ENCODE data around the gene DPAGT1. TPM values are rescaled to one million over a fixed set of nuclear protein-coding genes. Genes with fewer than 3 reads are reported as not detected.
A peak's percentile ranks its signal among the peaks of the same experiment; 100 is the strongest.
"Not testable (repeated sequence)": the region's sequence is repeated elsewhere in the genome, so short reads cannot be mapped to it uniquely, and the experiment has no call there.

Gene DPAGT1
- total RNA-seq = 10 to 100 TPM; 57.8 to 73.5 TPM

DNA sequence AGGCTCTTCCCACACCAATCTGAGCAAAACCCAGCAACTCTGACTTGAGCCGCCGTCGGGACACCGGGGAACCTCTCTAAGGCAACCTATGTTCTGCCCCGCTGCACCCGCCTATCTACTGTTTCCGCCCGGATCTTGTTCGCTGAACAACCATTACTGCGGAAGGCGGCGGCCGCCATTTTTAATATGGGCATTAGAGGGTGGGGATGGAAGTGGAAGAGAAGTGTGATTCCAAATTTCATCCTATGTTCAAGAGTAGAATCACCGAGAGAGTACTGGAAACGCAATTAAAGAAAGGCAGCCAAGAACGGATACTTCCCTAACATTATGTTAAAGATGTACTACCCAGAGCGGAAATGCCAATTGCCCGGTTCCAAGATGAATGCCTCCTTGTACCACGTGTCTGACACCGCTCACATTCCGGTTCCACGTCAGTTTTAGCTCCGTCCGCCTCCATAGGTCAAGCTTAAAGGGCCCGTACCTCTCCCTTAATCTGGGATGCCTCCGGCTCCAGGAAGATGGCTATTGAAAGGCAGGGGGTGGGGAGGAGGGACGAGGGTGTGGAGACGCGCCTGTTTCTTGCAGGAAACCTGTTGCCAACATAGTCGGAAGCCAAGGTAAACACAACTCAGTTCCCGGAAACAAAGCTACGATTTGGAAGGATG lies at the start of gene DPAGT1:
Gene DPAGT1, minus strand, starts transcription at position 95 of the 665 bp plus-strand sequence. CDS start 198 bp downstream, outside the sequence.
- ChIA-PET POLR2A (interaction anchor here (0.6 to 1.9 kb wide), 17 partner anchors 8 to 309 kb away, joined by 3 to 18 read pairs (median 4); partner anchors contain the start of genes CENATAC, HINFP, HMBS and RPS25), CTCF (interaction anchor here (0.5 to 3.7 kb wide), 13 partner anchors 9 to 255 kb away, joined by 3 to 20 read pairs (median 4); partner anchors contain the start of genes CBL, HINFP, HMBS and TRAPPC4)
- Mint-ChIP-seq H3K36me3 (ENCODE audit: low read depth) (peaks cover 29% of the 10 kb centered on the region), H3K27ac (peak within 1 kb of the TSS; percentile 100), H3K9me3 (ENCODE audit: low read depth) (no peaks in the 10 kb centered on the region), H3K27me3 (no peaks in the 10 kb centered on the region), H3K4me3 (peak within 1 kb of the TSS; percentile 95), H3K4me1 (peaks cover 42% of the 10 kb centered on the region)
- peak; percentile 86 for ATAC-seq
- peak; percentile 93 for DNase-seq
- intact Hi-C loops (cut with DNase I, micrococcal nuclease) = loop anchor here (1.0 to 2.0 kb wide), 10 partner anchors 17 to 221 kb away; partner anchors contain the start of genes RPS25 (in 2 of the 2), TRAPPC4 (in 2 of the 2), CBL (in 1 of the 2) and CENATAC (in 1 of the 2)

DNA sequence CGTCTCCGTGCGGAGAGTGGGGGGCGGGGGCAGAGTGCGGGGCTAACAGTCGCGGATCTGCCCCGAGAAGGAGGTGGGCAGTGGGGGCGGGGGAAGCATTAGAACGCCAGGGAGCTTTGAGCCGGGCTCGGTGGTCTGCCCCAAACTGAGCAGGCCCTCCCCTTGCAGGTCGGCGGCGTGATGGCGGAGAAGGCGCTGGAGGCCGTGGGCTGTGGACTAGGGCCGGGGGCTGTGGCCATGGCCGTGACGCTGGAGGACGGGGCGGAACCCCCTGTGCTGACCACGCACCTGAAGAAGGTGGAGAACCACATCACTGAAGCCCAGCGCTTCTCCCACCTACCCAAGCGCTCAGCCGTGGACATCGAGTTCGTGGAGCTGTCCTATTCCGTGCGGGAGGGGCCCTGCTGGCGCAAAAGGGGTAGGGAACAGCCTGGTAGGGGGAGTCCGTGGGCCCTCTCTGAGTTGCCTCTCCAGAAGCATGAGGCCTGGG lies 48.2 kb upstream of the DPAGT1 start:
- Mint-ChIP-seq H3K4me3 (no peak overlapping the region), H3K4me1 (peaks cover 8% of the 10 kb centered on the region), H3K9me3 (ENCODE audit: low read depth) (no peaks in the 10 kb centered on the region), H3K27me3 (peaks cover 34% of the 10 kb centered on the region), H3K27ac (no peak overlapping the region), H3K36me3 (ENCODE audit: low read depth) (no peaks in the 10 kb centered on the region)
- intact Hi-C loops (cut with DNase I, micrococcal nuclease) = loop anchor here in 1 of 2 experiments (1.0 kb wide), 1 partner anchor 29 kb away; the partner anchor contains the start of gene HINFP
- ATAC-seq (no peak), DNase-seq (no peak)
- ChIA-PET POLR2A (interaction anchor here (0.6 kb wide), 1 partner anchor 46 kb away, joined by 3 read pairs; no protein-coding TSS in a partner anchor), CTCF (interaction anchor here (0.6 to 1.1 kb wide), 2 partner anchors 178 to 792 kb away, joined by 3 to 4 read pairs; no protein-coding TSS in a partner anchor)

DNA sequence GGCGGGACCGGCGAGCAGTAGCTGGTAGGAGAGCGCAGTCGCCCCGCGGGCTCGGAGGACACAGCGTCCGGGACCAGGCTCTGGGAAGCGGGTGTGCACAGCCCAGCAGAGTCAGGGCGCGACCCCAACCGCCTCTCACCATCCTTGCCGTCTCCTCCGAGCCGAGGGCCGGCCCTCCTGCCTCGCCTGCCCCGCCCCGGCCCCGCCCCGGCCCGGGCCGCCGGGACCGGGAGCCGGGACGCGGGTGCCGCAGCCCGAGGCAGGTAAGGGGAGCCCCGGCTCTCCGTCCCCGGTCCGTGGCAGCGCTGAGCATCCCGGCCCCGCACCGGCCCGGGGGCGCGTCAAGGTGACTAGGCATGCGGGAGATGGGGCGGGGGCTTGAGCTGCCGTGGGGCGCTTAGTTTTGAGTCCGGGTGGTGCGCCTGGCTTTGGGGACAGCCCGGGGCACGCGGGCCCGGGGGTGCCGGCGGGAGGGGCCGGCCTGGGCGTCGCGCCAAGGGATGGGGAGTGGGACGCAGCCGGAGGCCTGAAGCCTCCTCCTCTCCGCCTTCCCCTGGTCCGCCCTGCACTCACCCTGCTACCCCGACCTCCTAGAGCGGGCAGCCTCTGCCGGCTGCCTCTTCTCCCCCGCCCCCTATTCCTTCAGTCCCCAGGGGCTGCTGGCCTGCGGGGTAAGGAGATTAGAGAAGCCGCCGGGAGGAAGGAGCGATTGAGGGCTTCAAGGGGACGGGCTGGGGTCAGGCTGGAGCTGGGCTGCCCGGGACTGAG lies 47.5 kb upstream of the DPAGT1 start, which contains the start of gene ABCG4:
Gene ABCG4, plus strand, starts transcription at position 35 of the 768 bp plus-strand sequence. CDS start 914 bp downstream, outside the sequence.
- peaks cover 34% of the 10 kb centered on the region for H3K27me3 Mint-ChIP-seq
- DNase-seq (peak; percentile 45), ATAC-seq (peak; percentile 51)
- H3K36me3 Mint-ChIP-seq (ENCODE audit: low read depth) = no peaks in the 10 kb centered on the region
- ChIA-PET POLR2A (interaction anchor here (0.6 kb wide), 1 partner anchor 47 kb away, joined by 3 read pairs; no protein-coding TSS in a partner anchor), CTCF (interaction anchor here (0.6 to 1.1 kb wide), 2 partner anchors 34 to 792 kb away, joined by 4 to 5 read pairs; no protein-coding TSS in a partner anchor)
- intact Hi-C loops (cut with DNase I, micrococcal nuclease) = loop anchor here in 1 of 2 experiments (1.0 kb wide), 1 partner anchor 28 kb away; the partner anchor contains the start of gene HINFP
- peak within 1 kb of the TSS; percentile 64 for H3K4me3 Mint-ChIP-seq
- no peak within 1 kb of the TSS for H3K27ac Mint-ChIP-seq
- no peaks in the 10 kb centered on the region for H3K9me3 Mint-ChIP-seq (ENCODE audit: low read depth)
- peaks cover 8% of the 10 kb centered on the region for H3K4me1 Mint-ChIP-seq

DNA sequence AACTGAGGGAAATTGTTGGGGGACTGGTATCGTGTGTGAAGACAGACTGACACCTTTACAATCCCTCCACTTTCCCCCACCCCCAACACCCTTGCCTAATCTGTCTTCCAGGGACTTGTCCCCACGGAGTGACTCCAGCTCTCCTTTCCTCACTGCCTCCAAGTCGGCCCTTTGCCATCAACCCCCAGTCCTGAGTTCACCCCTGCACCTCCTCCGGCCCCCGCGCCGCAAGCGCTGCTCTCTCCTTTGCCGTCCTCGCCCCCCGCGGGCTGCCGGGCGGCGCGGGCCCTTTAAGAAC lies 47.0 kb upstream of the DPAGT1 start:
- intact Hi-C loops (cut with DNase I, micrococcal nuclease) = loop anchor here in 1 of 2 experiments (1.0 kb wide), 1 partner anchor 27 kb away; the partner anchor contains the start of gene HINFP
- no peaks in the 10 kb centered on the region for H3K36me3 Mint-ChIP-seq (ENCODE audit: low read depth)
- CTCF ChIA-PET = interaction anchor here (1.0 to 1.1 kb wide), 2 partner anchors 10 to 33 kb away, joined by 3 to 5 read pairs; no protein-coding TSS in a partner anchor
- ATAC-seq (no peak), DNase-seq (no peak)
- H3K4me1 Mint-ChIP-seq = peaks cover 8% of the 10 kb centered on the region
- H3K27me3 Mint-ChIP-seq = peaks cover 36% of the 10 kb centered on the region
- H3K4me3 Mint-ChIP-seq = peak overlapping the region; percentile 64
- H3K27ac Mint-ChIP-seq = no peak overlapping the region
- POLR2A ChIA-PET = interaction anchor here (0.6 kb wide), 1 partner anchor 48 kb away, joined by 3 read pairs; no protein-coding TSS in a partner anchor
- no peaks in the 10 kb centered on the region for H3K9me3 Mint-ChIP-seq (ENCODE audit: low read depth)

DNA sequence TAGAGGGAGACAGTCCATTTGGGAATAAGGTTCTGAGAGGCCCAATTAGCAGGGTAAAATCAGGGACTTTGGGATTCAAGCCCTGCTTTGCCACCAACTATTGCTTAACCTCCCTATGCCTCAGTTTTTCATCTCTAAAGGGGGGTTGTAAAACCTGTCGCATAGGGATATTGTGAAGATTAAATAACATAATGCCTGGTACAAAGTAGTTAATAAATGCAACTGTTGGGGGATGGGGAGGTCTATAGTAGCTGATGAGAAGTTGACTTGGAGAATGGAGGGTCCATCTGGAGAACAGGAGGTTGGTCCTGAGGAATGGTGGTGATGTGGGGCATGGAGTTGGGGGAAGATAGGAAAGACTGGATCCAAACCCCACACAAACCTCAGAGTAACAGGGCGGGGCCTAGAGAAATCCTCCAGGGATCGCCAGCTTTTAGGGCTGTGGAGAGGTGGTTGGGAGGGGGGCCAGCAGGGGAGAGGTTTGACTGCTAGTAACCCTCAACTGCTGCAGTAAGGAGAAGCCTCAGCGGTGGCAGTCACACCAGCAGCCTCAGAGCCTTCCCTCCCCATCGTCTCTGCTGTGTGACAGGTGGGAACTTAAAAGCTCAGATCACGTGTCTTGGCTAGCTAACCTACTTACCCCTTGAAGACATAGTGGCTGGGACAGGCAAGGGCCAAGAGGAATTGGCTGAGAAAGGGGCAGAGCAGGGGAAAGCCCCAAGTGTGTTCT lies 46.1 kb upstream of the DPAGT1 start:
- no peak for DNase-seq
- Mint-ChIP-seq H3K4me3 (peak overlapping the region; percentile 20), H3K27ac (no peak overlapping the region), H3K27me3 (peaks cover 41% of the 10 kb centered on the region), H3K4me1 (peaks cover 8% of the 10 kb centered on the region), H3K36me3 (ENCODE audit: low read depth) (no peaks in the 10 kb centered on the region), H3K9me3 (ENCODE audit: low read depth) (no peaks in the 10 kb centered on the region)
- ATAC-seq = peak; percentile 13
- CTCF ChIA-PET = interaction anchor here (0.6 to 1.1 kb wide), 3 partner anchors 9 to 281 kb away, joined by 3 to 4 read pairs (median 4); no protein-coding TSS in a partner anchor
- POLR2A ChIA-PET = no interaction called here
- intact Hi-C loops (cut with DNase I, micrococcal nuclease) = no loop called here

DNA sequence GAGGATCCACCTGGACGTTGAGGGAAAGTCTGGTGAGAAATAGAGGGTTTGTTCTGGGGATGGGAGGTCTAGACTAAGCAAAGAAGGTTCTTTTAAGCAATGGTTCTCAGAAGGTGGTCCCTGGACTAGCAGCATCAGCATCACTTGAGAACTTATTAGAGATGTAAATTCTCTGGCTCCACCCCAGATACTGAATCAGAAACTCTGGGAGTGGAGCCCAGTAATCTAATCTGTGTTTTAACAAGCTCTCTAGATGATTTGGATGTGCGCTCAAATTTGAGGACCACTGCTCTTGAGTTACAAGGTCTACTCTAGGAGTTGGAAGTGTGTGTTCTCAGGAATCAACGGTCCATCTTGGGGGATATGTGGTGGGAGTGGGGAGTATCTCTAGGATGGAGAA lies 43.9 kb upstream of the DPAGT1 start:
- intact Hi-C loops (cut with DNase I, micrococcal nuclease) = loop anchor here in 1 of 2 experiments (2.0 kb wide), 1 partner anchor 51 kb away; no protein-coding TSS in a partner anchor
- Mint-ChIP-seq H3K27me3 (peaks cover 38% of the 10 kb centered on the region), H3K9me3 (ENCODE audit: low read depth) (no peaks in the 10 kb centered on the region), H3K36me3 (ENCODE audit: low read depth) (no peaks in the 10 kb centered on the region), H3K4me1 (peaks cover 8% of the 10 kb centered on the region), H3K4me3 (no peak overlapping the region), H3K27ac (no peak overlapping the region)
- ChIA-PET CTCF (interaction anchor here (0.5 to 1.7 kb wide), 6 partner anchors 9 to 221 kb away, joined by 3 to 8 read pairs (median 4); no protein-coding TSS in a partner anchor), POLR2A (no interaction called here)
- DNase-seq (no peak), ATAC-seq (no peak)

DNA sequence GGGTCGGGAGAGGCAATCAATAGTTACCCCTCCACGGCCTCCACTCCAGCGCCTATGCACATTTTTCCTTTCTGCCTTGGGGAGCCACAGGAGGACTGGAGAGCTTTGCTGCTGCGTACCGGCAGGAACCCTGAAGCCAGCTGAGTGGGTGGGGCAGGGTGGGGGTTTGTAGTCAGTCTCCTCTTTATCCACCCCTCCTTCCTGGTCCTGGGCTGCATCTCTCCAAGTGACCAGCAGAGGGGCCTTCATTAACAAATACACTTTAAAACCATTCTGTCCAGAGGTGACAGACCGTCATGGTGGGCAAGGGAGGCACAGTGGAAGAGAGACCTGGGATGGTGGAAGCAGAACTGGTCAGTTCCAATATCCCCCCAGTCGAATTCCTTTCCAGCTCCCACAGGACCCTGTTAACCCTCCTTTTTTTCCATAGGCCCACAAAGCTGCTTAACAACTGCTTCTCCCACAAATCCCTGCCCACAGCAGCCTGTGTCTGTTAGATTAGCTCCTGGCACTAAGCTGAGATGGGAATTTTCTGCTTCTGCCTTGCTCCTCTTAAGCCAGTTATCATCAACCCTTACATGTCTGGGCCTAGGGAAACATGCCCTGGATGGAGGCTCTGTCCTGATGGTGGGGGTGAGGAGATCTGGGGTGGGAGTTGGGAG lies 43.3 kb upstream of the DPAGT1 start:
- intact Hi-C loops (cut with DNase I, micrococcal nuclease) = loop anchor here in 1 of 2 experiments (2.0 kb wide), 1 partner anchor 52 kb away; no protein-coding TSS in a partner anchor
- Mint-ChIP-seq H3K4me1 (peaks cover 8% of the 10 kb centered on the region), H3K9me3 (ENCODE audit: low read depth) (no peaks in the 10 kb centered on the region), H3K27me3 (peaks cover 33% of the 10 kb centered on the region), H3K27ac (no peak overlapping the region), H3K36me3 (ENCODE audit: low read depth) (no peaks in the 10 kb centered on the region), H3K4me3 (no peak overlapping the region)
- peak; percentile 58 for DNase-seq
- ATAC-seq = peak; percentile 35
- CTCF ChIA-PET = interaction anchor here (0.6 to 1.7 kb wide), 5 partner anchors 9 to 178 kb away, joined by 3 to 8 read pairs (median 5); no protein-coding TSS in a partner anchor
- POLR2A ChIA-PET = no interaction called here

DNA sequence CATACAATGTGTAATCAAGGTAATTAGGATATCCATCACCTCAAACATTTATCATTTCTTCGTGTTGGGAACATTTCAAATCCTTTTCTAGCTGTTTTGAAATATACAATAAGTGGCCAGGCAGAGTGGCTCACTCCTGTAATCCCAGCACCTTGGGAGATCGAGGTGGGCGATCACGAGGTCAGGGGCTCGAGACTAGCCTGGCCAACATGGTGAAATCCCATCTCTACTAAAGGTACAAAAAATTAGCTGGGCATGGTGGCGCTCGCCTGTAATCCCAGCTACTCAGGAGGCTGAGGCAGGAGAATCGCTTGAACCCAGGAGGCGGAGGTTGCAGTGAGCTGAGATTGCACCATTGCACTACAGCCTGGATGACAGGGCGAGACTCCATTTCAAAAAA lies 37.6 kb upstream of the DPAGT1 start:
- DNase-seq; H3K4me3 Mint-ChIP-seq; POLR2A ChIA-PET; intact Hi-C loops (cut with DNase I, micrococcal nuclease); ATAC-seq; H3K4me1 Mint-ChIP-seq; H3K36me3 Mint-ChIP-seq (ENCODE audit: low read depth); H3K9me3 Mint-ChIP-seq (ENCODE audit: low read depth); H3K27ac Mint-ChIP-seq: not testable (repeated sequence)
- peaks cover 15% of the 10 kb centered on the region for H3K27me3 Mint-ChIP-seq
- CTCF ChIA-PET = interaction anchor here (1.0 kb wide), 1 partner anchor 9 kb away, joined by 3 read pairs; no protein-coding TSS in a partner anchor

DNA sequence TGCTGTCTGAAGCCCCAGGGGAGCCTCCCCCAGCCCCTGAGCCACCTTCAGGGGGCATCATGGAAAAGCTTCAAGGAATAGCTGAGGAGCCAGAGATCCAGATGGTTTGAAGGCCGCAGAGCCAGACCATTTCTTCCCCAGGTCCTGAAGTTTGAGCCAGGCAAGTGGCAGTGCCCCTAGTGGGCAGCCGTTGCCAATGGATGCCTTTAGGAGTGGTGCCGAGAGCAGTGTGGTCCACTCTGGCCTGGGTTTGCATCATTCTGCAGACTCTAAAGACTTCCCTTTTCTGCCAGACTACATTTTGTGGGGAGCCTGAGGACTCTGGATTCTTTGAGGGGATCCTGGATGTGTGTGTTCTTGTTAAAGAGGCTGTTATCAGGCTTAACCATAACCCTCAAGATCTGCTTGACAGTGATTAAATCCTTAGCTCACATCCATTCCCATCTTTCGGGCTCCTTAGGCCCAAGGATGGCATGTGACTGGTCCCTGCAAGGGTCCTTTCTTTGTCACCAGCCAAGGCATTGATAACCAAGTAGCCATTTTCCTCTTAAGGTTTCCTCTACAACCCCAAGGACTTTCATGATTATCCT lies 32.8 kb upstream of the DPAGT1 start:
- Mint-ChIP-seq H3K4me3 (no peak overlapping the region), H3K27ac (no peak overlapping the region), H3K9me3 (ENCODE audit: low read depth) (no peaks in the 10 kb centered on the region), H3K27me3 (peaks cover 6% of the 10 kb centered on the region), H3K4me1 (peaks cover 2% of the 10 kb centered on the region), H3K36me3 (ENCODE audit: low read depth) (peaks cover 25% of the 10 kb centered on the region)
- ChIA-PET POLR2A (no interaction called here), CTCF (interaction anchor here (0.6 to 1.3 kb wide), 6 partner anchors 17 to 264 kb away, joined by 3 to 5 read pairs (median 3); partner anchors contain the start of gene C2CD2L)
- peak; percentile 37 for DNase-seq
- intact Hi-C loops (cut with DNase I, micrococcal nuclease) = no loop called here
- ATAC-seq = peak; percentile 60
